NB4 (cell line): ENCODE measurements around the gene WFDC5.

Experiments
- TF ChIP-seq, protein P1 (sequence below): IDR thresholded peaks from one replicate; pipeline ENCODE4 v1.5.1; 2012; ENCODE audit warnings: low read depth, low read length
- TF ChIP-seq, protein P2 (sequence below): IDR thresholded peaks from 2 replicates; pipeline ENCODE4 v1.6.1; 2011; ENCODE audit warnings: low read depth, low read length

- TF ChIP-seq, protein P1, sequence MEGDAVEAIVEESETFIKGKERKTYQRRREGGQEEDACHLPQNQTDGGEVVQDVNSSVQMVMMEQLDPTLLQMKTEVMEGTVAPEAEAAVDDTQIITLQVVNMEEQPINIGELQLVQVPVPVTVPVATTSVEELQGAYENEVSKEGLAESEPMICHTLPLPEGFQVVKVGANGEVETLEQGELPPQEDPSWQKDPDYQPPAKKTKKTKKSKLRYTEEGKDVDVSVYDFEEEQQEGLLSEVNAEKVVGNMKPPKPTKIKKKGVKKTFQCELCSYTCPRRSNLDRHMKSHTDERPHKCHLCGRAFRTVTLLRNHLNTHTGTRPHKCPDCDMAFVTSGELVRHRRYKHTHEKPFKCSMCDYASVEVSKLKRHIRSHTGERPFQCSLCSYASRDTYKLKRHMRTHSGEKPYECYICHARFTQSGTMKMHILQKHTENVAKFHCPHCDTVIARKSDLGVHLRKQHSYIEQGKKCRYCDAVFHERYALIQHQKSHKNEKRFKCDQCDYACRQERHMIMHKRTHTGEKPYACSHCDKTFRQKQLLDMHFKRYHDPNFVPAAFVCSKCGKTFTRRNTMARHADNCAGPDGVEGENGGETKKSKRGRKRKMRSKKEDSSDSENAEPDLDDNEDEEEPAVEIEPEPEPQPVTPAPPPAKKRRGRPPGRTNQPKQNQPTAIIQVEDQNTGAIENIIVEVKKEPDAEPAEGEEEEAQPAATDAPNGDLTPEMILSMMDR: no peak
- TF ChIP-seq, protein P2, sequence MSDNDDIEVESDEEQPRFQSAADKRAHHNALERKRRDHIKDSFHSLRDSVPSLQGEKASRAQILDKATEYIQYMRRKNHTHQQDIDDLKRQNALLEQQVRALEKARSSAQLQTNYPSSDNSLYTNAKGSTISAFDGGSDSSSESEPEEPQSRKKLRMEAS: no peak
Observed at GRCh38 chr20:45140836-45141235, 25.9 kb upstream of the WFDC5 start.
